Aorta (tissue), 5 donors: ENCODE data around the gene ARHGAP27. TPM values are rescaled to one million over a fixed set of nuclear protein-coding genes. Genes with fewer than 3 reads are reported as not detected.
A peak's percentile ranks its signal among the peaks of the same experiment; 100 is the strongest.
"Not testable (repeated sequence)": the region's sequence is repeated elsewhere in the genome, so short reads cannot be mapped to it uniquely, and the experiment has no call there.

Experiments used
- ATAC-seq: fragments of 200-7000 bp; cut with Tn5 transposase; one replicate; pipeline ENCODE4 v1.9.1; 2022; ENCODE audit warnings: moderate library complexity; ENCODE audit not compliant: low FRiP score
- DNase-seq, 2 donors: peaks; one replicate each; pipeline ENCODE4 v3.0.0-alpha.2; 2020
- H3K27ac ChIP-seq, 2 donors: one replicate each; pipeline ENCODE4 v1.5.1; 2013; ENCODE audit warnings: low read length in 2 of 2, mild to moderate bottlenecking in 2 of 2, moderate library complexity in 2 of 2, control low read depth in 1 of 2, inconsistent platforms in 1 of 2, low read depth in 1 of 2
- H3K27me3 ChIP-seq, 2 donors: one replicate each; pipeline ENCODE4 v1.6.1; 2013; ENCODE audit warnings: control low read depth in 1 of 2, low read length in 1 of 2, mild to moderate bottlenecking in 1 of 2, moderate library complexity in 1 of 2; ENCODE audit not compliant: insufficient read depth in 2 of 2, control insufficient read depth in 1 of 2
- H3K36me3 ChIP-seq, 2 donors: one replicate each; pipeline ENCODE4 v1.6.1; 2013; ENCODE audit warnings: control low read depth in 1 of 2, low read length in 1 of 2, mild to moderate bottlenecking in 1 of 2; ENCODE audit not compliant: insufficient read depth in 2 of 2, control insufficient read depth in 1 of 2
- H3K4me1 ChIP-seq, 2 donors: one replicate each; pipeline ENCODE4 v1.6.1; 2013; ENCODE audit warnings: low read length in 2 of 2, control low read depth in 1 of 2, mild to moderate bottlenecking in 1 of 2, moderate library complexity in 1 of 2; ENCODE audit not compliant: insufficient read depth in 2 of 2, control insufficient read depth in 1 of 2
- H3K4me3 ChIP-seq, 2 donors: one replicate each; pipeline ENCODE4 v1.5.1; 2013; ENCODE audit warnings: low read length in 2 of 2, control low read depth in 1 of 2, mild to moderate bottlenecking in 1 of 2
- H3K9me3 ChIP-seq: one replicate; pipeline ENCODE4 v1.6.1; 2013; ENCODE audit warnings: mild to moderate bottlenecking, low read length; ENCODE audit not compliant: control insufficient read depth
- WGBS, 2 donors: extraction: QIAGEN DNeasy Blood & Tissue Kit; methylation state at CpG; one replicate each; pipeline ENCODE4 v1.1.7; 2013; 5-methylcytosine and 5-hydroxymethylcytosine counted together
- intact Hi-C, 2 donors: fragments of 100-400 bp; cut with DNase I; formaldehyde crosslinking; loops; one replicate each; pipeline versions ENCODE4 v1.14.2 to v1.15.0; 2022
- polyA plus RNA-seq, 2 donors: library from polyadenylated mRNA; stranded (reverse); fragments of 200-250 nt; gene quantifications; one replicate each; pipeline ENCODE4 v1.2.3, GENCODE V29; 2013
- total RNA-seq, 2 donors: library from RNA; stranded (reverse); fragmentation: NEBNext Ultra II Directional; extraction: Animal tissue kit (Norgen Biotek cat#: 25700); gene quantifications; one replicate each; pipeline ENCODE4 v1.2.1, GENCODE V29; 2021
- donor health status: healthy with polysubstance abuse.
- donor health status: Bipolar disorder and iron deficiency.
- donor health status: DM: no; HTN: no; CAD: no.
- donor health status: DM: no; HTN: no; CAD: no.
- donor health status: DM: yes; HTN: yes; CAD: no.

The ARHGAP27 gene
- total and polyA plus RNA-seq, 4 donors: 5.4 to 41.0 (median 13.6) TPM

- DNase-seq: peak in 1 of 2 donors; percentile 5
- H3K4me3 ChIP-seq, ATAC-seq, H3K27me3 ChIP-seq, H3K36me3 ChIP-seq, H3K27ac ChIP-seq, H3K9me3 ChIP-seq, intact Hi-C loops, H3K4me1 ChIP-seq: not testable (repeated sequence)
- WGBS, 2 donors: 97 to 98% methylated on average over 5 of the region's 5 CpGs
Measured at GRCh38 chr17:45460422-45460821, 27.8 kb upstream of the ARHGAP27 start.

DNA sequence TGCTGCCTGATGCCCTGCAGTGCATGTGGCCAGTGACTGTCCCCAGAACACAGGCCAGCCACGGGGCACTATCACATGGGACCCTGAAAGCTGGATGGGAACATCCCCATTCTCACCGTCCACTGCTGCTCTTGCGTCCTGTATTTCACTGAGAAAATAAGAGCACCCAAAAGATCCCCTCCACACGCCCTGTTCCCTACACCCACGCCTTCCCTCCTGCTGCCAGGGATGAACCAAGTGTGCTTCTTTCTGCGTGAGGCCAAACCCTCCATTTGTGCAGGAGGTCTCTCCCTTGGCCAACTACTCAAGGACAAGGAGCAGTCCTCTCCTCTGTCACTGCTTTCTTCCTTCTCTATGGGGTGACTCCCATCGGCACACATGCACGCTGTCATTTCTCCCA is 21.7 kb upstream of the ARHGAP27 start:
- 90 to 91% methylated on average over 7 of the region's 8 CpGs for WGBS, 2 donors
- H3K27me3 ChIP-seq, H3K4me1 ChIP-seq, ATAC-seq, H3K4me3 ChIP-seq, H3K9me3 ChIP-seq, H3K27ac ChIP-seq, intact Hi-C loops, H3K36me3 ChIP-seq: not testable (repeated sequence)
- DNase-seq: peak in 1 of 2 donors; percentile 13

- DNase-seq: peak in 1 of 2 donors; percentile 22
- H3K27ac ChIP-seq, H3K27me3 ChIP-seq, H3K4me1 ChIP-seq, H3K36me3 ChIP-seq, intact Hi-C loops, H3K9me3 ChIP-seq, ATAC-seq, H3K4me3 ChIP-seq: not testable (repeated sequence)
- 88 to 89% methylated on average over 12 to 17 of the region's 17 CpGs for WGBS, 2 donors
Measured at GRCh38 chr17:45453731-45454130, 21.1 kb upstream of the ARHGAP27 start.

- 90 to 95% methylated on average over 2 to 5 of the region's 7 CpGs for WGBS, 2 donors
- H3K27ac ChIP-seq, intact Hi-C loops, H3K27me3 ChIP-seq, H3K36me3 ChIP-seq, ATAC-seq, H3K4me3 ChIP-seq, DNase-seq, H3K9me3 ChIP-seq, H3K4me1 ChIP-seq: not testable (repeated sequence)
Measured at GRCh38 chr17:45453225-45453534, 20.5 kb upstream of the ARHGAP27 start.

- DNase-seq, intact Hi-C loops, H3K4me3 ChIP-seq, H3K36me3 ChIP-seq, ATAC-seq, H3K27ac ChIP-seq, H3K9me3 ChIP-seq, H3K27me3 ChIP-seq, H3K4me1 ChIP-seq: not testable (repeated sequence)
- 71 to 83% methylated on average over 8 to 9 of the region's 9 CpGs for WGBS, 2 donors
Measured at GRCh38 chr17:45452329-45453224, 19.9 kb upstream of the ARHGAP27 start.

GRCh38 chr17:45451660-45452059 is 19.0 kb upstream of the ARHGAP27 start:
- peak in 1 of 2 donors; percentile 40 for DNase-seq
- WGBS, 2 donors: 95% methylated on average over 6 to 8 of the region's 10 CpGs
- H3K4me3 ChIP-seq, H3K9me3 ChIP-seq, H3K27ac ChIP-seq, ATAC-seq, intact Hi-C loops, H3K36me3 ChIP-seq, H3K4me1 ChIP-seq, H3K27me3 ChIP-seq: not testable (repeated sequence)

- Histone ChIP-seq H3K9me3 (no peaks in the 10 kb centered on the region), H3K27ac (no peak overlapping the region), H3K4me3 (no peak overlapping the region), H3K36me3 (peaks cover 0 to 4% of the 10 kb centered on the region in 2 donors), H3K4me1 (no peaks in the 10 kb centered on the region), H3K27me3 (no peaks in the 10 kb centered on the region)
- 79 to 83% methylated on average over 8 of the region's 8 CpGs for WGBS, 2 donors
- no peak for ATAC-seq
- intact Hi-C loops: no loop called here
- DNase-seq: peak in 1 of 2 donors; percentile 68
Measured at GRCh38 chr17:45451131-45451530, 18.5 kb upstream of the ARHGAP27 start.

GRCh38 chr17:45449708-45450329 is 17.1 kb upstream of the ARHGAP27 start:
- H3K4me1 ChIP-seq, H3K4me3 ChIP-seq, H3K9me3 ChIP-seq, H3K36me3 ChIP-seq, ATAC-seq, intact Hi-C loops, H3K27me3 ChIP-seq, H3K27ac ChIP-seq: not testable (repeated sequence)
- peak in 1 of 2 donors; percentile 9 for DNase-seq
- 95 to 100% methylated on average over 1 of the region's 1 CpG for WGBS, 2 donors

DNA sequence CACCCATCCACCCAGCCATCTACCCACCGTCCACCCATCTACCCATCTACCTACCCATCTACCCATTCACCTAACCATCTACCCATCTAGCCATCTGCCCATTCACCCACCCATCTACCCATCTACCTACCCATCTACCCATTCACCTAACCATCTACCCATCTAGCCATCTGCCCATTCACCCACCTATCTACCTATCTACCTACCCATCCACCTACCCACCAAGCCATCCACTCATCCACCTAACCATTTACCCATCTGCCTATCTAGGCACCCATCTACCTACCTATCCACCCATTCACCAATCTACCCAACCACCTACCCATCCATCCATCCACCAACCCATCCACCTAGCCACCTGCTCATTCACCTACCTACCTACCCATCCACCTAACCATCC is 16.6 kb upstream of the ARHGAP27 start:
- H3K4me1 ChIP-seq, H3K4me3 ChIP-seq, H3K36me3 ChIP-seq, intact Hi-C loops, ATAC-seq, H3K9me3 ChIP-seq, H3K27me3 ChIP-seq, H3K27ac ChIP-seq: not testable (repeated sequence)
- DNase-seq: peak in 1 of 2 donors; percentile 7
- 91 to 95% methylated on average over 1 of the region's 1 CpG for WGBS, 2 donors
